ENCODE data around the gene STX7.
"Not testable (repeated sequence)": the region's sequence is repeated elsewhere in the genome, so short reads cannot be mapped to it uniquely, and the experiment has no call there.

Gene STX7

GRCh38 chr6:132512638-132513632 is at the start of gene STX7:
TSS of gene STX7 (minus strand) at chr6:132513116. CDS start at chr6:132503530, 9,586 bp downstream.
- peak; percentile 66 to 76 for DNase-seq (ENCODE audit: low read depth in 2 of 2)

GRCh38 chr6:132560087-132560486 is 47.2 kb upstream of the STX7 start:
- DNase-seq (ENCODE audit: low read depth in 2 of 2) = not testable (repeated sequence)

- no peak for DNase-seq (ENCODE audit: low read depth in 2 of 2)
These were observed 39.5 kb upstream of the STX7 start, which contains the start of gene TAAR8 for GRCh38 chr6:132552372-132552771. TSS of gene TAAR8 (plus strand) at chr6:132552672. CDS start at chr6:132552693, 21 bp downstream.

GRCh38 chr6:132551214-132551613 is 38.3 kb upstream of the STX7 start:
- no peak for DNase-seq (ENCODE audit: low read depth in 2 of 2)

- no peak for DNase-seq (ENCODE audit: low read depth in 2 of 2)
These were observed 36.0 kb upstream of the STX7 start for GRCh38 chr6:132548746-132549463.

- no peak for DNase-seq (ENCODE audit: low read depth in 2 of 2)
These were observed 31.9 kb upstream of the STX7 start for GRCh38 chr6:132544826-132545225.

GRCh38 chr6:132537977-132538376 is 25.1 kb upstream of the STX7 start, which contains the start of gene TAAR9:
TSS of gene TAAR9 (plus strand) at chr6:132538277. CDS start at chr6:132538290, 13 bp downstream.
- DNase-seq (ENCODE audit: low read depth in 2 of 2) = no peak

- no peak for DNase-seq (ENCODE audit: low read depth in 2 of 2)
These were observed 24.2 kb upstream of the STX7 start for GRCh38 chr6:132537145-132537544.

- DNase-seq (ENCODE audit: low read depth in 2 of 2) = not testable (repeated sequence)
These were observed 21.6 kb upstream of the STX7 start for GRCh38 chr6:132534546-132534945.

GRCh38 chr6:132530293-132530974 is 17.5 kb upstream of the STX7 start:
- DNase-seq (ENCODE audit: low read depth in 2 of 2) = peak in 1 of 2 experiments; percentile 29

- DNase-seq (ENCODE audit: low read depth in 2 of 2) = no peak
These were observed 14.9 kb upstream of the STX7 start for GRCh38 chr6:132527791-132528190.

- DNase-seq (ENCODE audit: low read depth in 2 of 2) = no peak
These were observed 13.5 kb upstream of the STX7 start for GRCh38 chr6:132526461-132526860.

GRCh38 chr6:132525866-132526265 is 12.9 kb upstream of the STX7 start:
- no peak for DNase-seq (ENCODE audit: low read depth in 2 of 2)

- DNase-seq (ENCODE audit: low read depth in 2 of 2) = no peak
These were observed 11.7 kb upstream of the STX7 start for GRCh38 chr6:132524646-132525045.

- DNase-seq (ENCODE audit: low read depth in 2 of 2) = no peak
These were observed 8.0 kb upstream of the STX7 start for GRCh38 chr6:132520953-132521352.

- DNase-seq (ENCODE audit: low read depth in 2 of 2) = no peak
These were observed 2.5 kb upstream of the STX7 start for GRCh38 chr6:132515386-132515785.

GRCh38 chr6:132513831-132514545 is 1.1 kb upstream of the STX7 start:
- no peak for DNase-seq (ENCODE audit: low read depth in 2 of 2)

- DNase-seq (ENCODE audit: low read depth in 2 of 2) = no peak
These were observed 626 bp downstream of the STX7 start for GRCh38 chr6:132512342-132512637.

- DNase-seq (ENCODE audit: low read depth in 2 of 2) = no peak
These were observed 1.1 kb downstream of the STX7 start for GRCh38 chr6:132511831-132512220.

GRCh38 chr6:132511210-132511830 is 1.6 kb downstream of the STX7 start:
- no peak for DNase-seq (ENCODE audit: low read depth in 2 of 2)

All from fibroblast of skin of left quadriceps (primary cell).